ENCODE data around the gene KIAA1958.

The KIAA1958 gene

DNA sequence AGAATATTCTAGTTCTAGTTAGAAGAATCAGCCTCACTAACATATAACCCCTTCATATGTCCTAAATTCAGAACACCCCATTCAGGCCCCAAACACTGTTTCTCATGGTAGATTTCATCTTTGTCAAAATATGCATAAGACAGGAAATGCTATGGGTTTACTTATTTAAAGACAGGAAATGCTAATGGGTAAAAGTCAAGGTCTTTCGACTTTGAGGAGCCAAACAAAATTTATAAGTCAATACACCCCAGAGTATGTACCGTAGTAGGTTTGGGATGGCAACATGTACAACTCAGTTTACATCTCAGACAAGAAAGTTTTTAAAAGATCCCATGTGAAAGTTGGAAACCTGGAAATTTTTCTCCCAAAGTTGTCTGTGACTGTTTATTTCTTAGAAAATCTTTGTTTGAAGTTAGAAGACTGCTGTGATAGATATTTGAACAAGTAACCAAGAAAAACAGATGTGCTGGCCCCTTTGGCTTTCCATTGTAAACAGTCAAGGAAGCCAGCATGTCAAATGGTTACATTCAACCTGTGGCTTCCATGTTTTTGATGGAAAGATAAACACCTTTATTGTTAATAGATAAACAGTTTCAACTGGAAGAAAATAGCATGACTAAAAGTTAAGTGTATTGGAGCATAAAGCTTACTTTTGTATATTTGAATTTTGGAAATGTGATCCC is 129.1 kb downstream of the KIAA1958 start:
- DNase-seq: no peak

DNA sequence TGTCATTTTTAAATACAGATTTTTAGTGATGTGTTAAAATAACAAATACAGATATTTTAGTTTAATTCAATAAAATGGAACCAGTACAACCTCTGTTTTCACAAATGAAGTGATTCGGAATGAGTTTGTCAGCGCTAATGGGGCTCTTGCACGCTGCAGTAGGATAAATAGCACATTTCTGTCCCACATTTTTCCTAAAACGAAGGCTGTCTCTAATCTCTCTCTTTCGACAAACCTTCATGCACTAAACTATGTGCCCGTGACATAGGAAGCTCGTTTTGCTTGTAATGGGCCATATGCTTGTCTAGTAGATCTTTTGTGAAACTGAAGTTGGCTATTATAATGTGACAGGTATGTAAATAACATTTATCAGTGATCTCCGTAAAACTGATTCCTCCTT is 130.7 kb downstream of the KIAA1958 start:
- DNase-seq: no peak

DNA sequence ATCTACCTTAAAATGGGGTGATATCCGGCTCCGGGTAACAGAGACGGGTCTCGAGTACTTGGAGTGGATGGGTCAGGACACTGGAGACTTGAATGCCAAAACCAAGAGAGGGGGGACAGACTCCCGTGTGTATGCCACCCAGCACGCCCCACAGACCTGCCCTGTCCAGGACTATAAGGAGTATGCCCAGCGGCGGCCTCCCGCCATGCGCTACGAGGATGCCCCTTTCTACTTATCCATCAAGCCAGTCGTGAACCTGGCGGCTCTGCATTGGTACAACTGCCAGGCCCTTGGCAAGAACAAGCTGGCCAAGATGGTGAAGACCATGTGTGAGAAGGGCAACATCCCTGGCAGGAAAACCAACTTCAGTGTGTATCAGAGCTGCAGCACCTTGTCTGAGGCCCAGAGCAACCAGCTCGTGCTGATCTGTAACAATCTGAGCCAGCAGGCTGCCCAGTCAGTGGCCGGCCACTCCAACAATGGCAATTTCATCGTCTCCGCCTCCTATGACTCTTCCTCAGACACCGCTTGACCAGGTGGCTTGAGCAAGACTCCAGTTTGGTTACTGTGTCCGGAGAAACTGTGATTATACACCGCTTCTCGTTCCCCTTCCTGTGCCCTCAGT is 131.9 kb downstream of the KIAA1958 start:
- no peak for DNase-seq

DNA sequence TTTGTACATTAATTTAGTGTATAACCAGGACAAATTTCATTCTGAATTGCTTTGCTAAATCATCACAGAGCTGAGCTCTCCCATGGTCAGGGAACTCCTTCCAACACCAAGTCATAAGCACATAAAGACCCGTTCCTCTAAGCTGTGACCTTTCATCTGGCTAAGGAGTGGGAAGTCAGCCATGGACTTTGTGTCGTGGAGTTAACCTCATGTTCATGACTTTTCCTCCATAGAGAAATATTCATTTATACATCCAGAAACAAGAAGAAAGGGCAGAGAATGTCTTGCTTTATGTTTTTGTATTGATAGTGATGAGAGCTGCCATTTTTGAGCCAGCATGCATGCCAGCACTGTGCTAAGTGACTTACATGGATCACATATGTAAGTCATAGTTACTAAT is 133.8 kb downstream of the KIAA1958 start:
- DNase-seq: no peak

DNA sequence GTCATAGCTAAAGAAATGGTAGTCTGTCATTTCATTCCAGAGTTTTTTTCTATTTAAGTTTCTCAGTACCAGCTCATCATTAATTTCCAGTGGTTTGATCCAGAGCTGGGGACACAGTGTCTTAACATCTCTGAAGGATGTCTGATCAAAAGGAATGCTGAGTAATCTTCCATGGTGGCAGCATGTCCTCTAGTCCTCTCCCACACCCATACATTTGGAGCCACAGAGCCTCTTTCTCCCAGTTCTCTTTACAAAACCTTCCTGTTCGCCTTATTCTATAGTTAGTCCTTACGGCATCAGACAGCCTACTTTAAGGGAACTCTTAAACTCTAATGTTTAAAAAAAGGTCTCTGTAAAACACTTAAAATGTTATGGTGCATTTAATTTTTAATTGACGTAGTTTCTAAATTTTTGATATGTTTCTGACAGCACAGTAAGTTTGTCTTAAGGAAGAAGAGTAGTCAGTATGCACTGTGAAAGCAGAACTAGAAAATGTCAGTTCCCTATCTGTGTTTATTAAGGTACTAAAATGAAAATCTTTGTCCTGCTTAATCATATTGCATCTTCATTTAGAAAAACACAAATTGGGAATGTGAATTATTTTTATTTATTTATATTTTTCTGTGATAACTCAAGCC is 134.5 kb downstream of the KIAA1958 start:
- no peak for DNase-seq

DNA sequence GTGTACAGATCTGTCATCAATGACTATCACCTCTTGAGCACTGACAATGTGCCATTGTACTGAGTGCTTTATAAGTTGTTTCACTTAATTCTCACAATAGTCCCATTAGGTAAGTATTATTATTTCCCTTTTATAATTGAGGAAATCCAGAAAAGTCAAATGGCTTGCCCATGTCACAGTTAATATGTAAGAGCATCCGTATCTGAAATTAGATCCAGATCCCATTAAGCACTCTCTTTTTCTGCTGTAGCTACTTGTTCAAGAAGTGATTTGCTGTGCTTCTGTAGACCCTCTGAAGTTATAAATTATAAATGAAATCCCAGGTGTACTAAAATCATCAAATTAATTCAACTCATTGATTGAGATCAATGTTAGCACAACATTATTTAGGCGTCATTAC is 136.6 kb downstream of the KIAA1958 start:
- DNase-seq: no peak

DNA sequence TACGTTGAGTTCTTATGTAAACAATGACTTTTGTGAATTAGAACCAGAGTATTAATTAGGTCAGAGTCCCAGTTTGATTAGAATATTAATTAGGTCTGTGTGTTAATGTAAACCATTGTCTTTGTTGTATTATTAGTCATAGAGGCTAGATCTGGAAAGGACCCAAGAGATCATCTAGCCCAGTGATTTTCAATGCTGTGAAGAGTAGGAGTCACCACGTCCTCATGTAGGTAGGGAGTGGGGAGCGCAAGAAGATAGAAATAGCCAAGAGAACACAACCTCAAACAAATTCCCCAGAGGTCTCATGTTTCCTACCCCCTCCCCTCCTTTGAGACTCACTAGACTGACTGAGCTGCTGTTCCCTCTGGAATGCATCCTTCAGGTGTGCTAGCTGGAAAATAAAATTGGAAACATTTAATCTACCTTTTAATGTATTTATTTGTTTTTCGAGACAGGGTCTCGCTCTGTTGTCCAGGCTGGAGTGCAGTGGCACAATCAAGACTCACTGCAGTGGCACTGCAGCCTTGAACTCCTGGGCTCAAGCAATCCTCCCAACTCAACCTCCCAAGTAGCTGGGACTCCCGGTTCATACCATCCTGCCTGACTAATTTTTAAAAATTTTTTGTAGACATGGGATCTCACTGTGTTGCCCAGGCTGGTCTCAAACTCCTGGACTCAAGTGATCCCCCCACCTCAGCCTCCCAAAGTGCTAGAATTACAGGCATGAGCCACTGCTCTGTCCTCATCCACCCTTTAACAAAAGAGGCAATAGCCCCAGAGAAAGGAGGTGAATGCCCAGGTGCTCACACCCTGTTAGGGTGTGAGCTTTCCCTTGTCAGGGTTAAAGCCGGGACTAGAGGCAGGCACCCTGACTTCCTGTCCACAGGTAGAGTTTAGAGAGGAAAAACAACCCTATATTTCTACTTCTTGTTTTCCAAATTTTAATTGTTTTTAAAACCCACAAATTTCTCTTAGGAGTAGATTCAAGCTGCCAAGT is 138.4 kb downstream of the KIAA1958 start:
- no peak for DNase-seq

DNA sequence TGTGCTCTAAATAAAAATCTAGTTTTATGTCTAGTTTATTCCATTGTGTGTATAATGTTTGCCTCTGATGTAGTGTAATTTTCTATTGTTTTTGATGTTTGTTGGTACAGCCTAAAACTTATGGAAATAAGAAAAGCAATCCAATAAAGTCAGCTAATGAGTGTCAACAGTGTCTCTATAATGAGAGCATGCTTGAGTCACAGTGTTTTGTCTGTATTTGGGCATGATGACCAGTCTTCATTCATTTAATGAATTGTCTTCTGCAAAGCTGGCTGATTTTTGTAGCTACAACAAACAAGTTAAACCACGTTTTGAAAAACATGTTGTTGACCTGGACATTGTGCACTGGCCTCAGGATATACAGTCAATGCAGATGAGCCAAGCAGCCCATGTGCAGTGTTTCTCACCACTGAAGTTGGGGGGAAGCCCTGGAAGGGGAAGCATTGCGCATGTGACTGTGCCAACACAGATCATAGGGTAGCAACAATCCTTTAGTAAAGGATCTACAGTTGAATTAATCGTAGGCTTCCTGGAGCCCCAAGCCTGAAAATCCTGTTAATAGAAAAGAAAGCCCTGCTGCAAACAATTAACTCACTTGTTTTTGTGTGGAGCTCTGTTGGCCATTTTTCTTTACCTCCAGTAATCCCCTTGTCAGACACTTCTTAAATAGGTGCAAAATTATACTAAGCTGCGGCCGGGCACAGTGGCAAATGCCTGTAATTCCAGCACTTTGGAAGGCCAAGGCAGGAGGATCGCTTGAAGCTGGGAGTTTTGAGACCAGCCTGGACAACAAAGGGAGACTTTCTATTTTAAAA is 143.3 kb downstream of the KIAA1958 start:
- DNase-seq: no peak

DNA sequence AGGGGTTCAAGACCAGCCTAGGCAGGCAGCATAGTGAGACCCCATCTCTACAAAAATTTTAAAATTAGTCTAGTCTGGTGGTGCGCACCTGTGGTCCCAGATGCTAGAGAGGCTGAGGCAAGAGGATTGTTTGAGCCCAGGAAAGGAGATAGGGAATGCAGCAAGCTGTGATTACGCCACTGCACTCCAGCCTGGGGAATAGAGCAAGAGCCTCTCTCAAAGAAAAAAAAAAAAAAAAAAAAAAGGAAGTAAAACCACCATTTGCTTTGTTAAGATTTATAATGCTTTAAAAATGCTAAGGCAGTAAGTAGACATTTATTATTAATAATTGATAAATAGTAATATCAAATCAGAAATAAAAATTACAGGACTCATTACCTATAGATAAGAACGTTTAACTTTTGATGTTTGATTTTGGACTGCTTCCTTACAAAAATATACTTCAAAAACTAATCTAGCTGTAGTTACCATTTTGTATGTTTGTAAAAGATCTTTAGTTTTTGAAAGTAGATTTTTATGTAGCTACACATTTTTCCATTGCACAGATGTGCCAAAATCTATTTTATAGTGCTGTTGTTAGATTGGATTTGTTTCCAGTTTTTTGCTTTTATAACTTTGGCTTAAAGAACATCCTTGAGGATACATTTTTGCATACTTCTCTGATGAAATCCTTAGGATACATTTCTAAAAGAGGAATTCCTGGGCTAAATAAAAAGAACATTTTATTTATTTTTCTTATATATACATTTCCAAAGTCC is 144.9 kb downstream of the KIAA1958 start:
- no peak for DNase-seq

DNA sequence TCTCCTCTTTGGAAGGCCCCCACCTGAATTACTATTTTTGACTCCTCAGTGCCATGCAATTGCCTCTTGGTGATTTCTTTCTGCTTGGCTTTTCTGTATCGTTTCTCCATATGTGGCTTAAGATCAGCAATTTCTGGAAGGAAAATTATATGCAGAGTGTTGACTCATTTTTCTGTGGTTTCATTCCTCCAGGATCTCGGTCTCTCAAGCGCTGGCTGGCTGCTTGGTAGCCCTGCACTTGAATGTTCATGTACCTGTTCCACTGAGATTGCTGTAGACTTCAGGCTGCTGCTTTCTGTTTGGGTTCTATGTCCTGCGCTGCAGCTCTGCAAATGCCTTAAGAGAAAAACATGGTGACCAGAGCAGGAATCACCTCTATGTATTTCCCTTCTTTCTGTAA is 153.7 kb downstream of the KIAA1958 start:
- no peak for DNase-seq

DNA sequence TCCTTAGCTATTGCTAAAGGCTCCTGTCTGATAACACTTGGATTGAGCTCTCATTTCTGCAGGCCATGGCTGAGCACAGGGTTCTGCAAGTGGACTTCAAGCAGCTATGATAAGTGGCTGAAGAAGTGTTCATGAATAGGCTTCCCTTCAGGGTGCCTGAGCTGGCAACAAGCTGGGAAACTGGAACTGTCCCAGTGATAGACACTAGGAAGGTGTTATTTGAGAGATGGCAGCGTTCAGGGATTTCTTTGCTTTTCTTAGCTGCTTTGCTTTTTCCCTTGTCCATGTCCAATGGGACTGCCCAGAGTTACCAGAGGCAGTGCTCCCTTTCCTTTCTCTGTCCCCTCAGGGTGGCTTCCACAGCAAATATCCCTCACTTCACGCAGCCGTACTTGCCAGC is 155.5 kb downstream of the KIAA1958 start:
- no peak for DNase-seq

DNA sequence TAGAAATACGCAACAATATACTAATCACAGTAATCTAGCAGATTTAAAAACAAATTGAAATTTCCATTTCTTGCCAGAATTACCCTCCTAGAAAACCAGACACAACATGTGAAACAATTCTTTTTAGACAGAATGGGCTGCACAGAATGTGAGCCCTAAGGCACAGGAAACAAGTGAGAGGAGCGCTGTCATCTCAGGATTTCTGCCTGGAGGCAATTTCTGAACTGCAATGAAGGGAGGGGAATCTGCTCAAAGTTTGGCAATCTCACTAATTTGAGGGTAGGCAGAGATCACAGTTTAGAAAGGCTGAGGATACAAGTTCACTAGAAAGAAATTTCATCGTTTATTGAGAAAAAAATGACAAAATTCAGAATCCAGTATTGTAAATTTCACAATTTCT is 161.0 kb downstream of the KIAA1958 start:
- DNase-seq: no peak

DNA sequence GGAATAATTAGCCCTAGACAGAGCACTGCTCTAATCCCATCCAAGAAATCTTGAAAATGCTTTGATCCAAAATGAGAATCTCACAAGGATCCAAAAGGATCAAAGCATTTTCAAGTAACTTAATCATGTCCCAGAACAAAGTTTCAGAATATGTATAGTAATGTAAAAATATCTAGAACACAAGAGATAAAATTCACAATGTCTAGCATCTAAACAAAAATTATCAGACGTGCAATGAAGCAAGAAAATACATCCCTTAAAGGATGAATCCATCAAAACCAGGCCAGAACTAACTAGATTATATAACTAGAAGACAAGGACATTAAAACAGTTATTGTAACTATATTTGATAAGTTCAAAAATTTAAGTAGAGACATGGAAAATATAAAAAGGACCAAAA is 162.0 kb downstream of the KIAA1958 start:
- DNase-seq: no peak

DNA sequence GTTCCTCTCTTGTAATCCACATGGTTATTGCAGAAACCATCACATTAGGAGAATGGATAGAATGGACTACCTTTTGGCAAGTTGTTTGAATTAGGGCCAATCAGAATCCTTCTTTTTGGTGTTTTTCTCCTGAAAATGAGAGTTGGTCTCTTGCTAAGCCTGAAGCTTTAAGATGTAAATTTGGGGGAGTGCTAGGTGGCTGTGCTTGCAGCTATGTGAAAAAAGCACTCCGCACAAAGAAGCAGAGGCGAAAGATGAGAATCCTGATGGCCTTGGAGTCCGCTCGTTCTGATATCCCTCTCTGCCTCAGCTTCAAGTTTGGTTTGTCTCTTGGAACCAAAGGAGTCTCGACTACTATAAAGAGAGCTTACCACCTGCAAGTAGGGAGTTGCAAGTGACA is 167.7 kb downstream of the KIAA1958 start:
- DNase-seq: no peak

DNA sequence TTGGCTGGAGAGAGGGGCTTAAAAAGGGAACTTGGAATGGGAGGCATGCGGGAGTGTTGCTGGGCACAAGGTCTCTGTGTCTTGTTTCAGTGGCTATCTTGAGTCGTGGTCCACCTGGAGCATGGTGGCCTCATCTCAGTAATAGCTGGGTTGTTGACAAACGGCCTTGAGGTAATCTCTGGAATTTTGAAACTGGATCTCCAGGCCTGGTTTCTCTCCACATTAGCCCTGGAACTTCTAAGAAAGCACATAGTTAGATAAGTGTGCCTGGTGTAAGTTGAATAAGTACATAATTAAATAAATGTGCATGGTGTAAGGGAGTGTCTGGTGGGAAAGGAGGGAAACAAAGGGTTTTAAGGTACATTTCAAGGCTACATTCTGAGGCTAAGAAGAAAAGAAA is 169.0 kb downstream of the KIAA1958 start:
- no peak for DNase-seq

DNA sequence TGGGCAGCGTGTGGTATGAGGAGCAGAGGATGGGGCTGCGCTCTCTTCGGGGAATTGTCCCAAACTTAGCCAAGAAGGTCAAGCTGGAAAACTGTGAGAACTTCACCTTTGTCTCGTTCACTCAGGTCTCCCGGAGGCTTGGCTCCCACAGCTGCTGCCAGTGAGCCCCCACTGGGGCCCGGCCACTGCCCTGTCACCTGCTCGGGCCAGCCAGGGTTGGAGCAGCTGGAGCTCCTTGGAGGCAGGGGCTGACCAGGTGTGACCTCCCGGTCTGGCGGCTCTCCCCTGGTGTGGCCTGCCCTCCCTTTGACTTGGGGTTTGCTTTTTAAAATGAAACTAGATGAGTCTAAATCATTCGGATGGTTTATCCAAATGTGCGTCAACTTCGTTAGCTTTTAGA is 173.3 kb downstream of the KIAA1958 start:
- no peak for DNase-seq

DNA sequence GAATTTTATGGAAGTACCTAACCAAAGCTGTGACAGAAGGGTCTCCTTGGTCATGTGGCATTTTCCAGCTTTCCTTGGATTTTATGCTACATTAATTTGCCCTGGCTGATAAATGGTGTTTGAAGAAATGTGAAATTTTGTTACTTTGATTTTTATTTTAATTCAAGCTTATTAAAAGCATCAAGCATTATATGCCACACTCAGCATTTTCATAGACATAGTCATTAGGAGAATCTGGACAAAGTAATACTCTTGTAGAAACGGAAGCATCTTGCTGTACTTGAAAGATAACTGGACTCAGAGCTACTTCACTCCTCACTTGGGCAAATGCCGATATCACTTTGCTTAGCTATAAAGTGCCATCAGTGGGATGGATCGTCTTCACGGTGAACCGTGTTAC is 177.1 kb downstream of the KIAA1958 start:
- no peak for DNase-seq

DNA sequence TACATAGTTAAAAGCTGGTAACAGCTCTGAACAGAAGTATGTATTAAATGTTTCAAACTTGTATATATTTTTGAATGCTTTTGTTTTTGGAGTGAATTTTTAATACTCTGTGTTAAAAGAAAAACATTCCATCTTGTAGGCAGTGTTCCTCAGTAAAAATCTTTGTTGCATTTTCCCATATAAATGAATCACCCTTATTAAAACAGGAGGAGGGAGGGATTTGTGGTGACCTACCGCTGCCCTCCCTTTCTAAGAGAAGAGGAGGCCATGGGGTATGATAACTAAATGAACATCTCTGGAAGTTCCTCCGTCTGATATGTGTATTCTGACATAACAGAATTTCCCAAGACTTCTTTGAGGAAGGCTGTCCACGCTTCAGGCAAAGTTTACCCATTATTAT is 177.9 kb downstream of the KIAA1958 start:
- DNase-seq: no peak

DNA sequence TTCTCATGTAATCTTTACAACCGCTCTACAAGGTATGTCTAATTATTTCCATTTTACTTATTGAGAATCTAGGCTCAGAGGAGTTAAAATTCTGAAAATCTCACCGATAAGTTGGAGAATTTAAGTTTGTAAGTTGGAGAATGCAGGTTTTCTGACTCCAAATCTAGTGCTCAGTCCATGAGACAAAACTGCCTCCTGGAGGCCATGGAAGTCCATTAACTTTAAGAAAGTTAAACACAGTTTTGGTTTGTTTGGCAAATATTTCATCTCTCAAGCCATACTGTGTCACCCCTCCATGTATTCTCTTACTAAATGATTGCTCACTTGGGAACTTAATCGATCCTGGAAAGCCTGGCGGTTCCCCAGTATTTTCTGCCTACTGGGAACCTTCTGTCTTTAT is 178.7 kb downstream of the KIAA1958 start:
- no peak for DNase-seq

DNA sequence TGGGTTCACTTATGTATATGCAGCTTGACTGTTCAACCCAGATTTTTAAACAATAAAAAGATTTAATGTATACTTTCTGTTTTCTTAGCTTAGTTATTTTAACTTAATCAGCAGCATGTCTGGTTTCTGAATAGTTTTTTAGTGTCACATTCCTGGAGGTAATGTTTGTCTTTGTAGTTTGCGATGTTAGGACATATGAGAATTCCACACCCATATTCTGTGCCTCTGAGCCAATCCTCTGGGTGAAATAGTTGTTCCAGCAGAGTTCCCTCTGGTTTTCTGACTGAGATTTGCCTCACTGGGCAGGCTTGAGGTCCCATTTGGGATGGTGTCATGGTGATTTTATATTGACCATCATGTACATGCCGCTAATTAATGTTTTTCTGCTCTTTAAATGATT is 182.7 kb downstream of the KIAA1958 start:
- no peak for DNase-seq

DNA sequence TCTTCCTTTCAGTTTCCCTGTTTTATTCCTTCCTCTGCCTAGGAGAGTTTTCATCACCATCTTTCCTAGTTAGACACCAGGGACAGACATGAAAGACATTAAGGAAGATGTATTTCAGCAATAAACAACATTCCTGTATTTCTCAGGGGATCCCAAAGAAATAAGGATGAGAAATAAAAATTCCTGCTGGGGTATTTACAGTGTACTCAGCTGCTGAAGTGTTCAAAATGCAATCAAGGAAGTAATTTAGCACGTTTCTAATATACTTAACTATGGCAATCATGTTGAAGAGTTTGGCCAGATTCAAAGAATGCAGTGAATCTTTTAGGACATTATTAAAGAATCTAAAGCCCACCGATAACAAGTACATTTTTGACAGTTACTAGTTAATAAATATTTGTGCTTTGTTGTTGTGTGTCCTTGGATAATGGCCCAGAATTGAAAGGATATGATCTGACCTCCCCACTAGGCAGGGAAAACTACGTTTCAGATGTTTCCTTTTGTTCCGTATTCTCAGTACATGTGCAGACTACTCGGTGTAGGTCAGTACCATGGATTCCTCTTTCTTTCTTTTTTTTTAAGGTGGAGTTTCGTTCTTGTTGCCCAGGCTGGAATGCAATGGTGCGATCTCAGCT is 184.5 kb downstream of the KIAA1958 start:
- DNase-seq: no peak
